ENCODE measurements around the gene ADAMTS9.

DNA sequence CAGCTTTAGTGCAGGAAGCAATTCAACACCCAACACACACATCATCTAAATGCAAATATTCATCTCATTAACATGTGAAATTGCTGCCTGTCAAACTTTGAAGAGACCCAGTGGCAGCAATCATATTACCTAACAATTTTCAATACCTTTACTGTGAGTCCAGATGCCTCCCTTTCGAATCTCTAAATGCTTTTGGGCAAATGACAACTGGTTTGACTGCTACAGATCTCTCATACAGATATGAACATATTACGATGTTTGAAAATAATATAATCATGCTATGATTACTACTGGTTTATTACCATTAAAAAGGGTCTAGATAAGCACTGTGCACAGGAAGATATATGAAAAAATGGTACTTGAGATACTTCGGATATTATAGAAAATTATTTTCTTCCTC, 137.9 kb downstream of the ADAMTS9 start:
- TF ChIP-seq, protein P1, sequence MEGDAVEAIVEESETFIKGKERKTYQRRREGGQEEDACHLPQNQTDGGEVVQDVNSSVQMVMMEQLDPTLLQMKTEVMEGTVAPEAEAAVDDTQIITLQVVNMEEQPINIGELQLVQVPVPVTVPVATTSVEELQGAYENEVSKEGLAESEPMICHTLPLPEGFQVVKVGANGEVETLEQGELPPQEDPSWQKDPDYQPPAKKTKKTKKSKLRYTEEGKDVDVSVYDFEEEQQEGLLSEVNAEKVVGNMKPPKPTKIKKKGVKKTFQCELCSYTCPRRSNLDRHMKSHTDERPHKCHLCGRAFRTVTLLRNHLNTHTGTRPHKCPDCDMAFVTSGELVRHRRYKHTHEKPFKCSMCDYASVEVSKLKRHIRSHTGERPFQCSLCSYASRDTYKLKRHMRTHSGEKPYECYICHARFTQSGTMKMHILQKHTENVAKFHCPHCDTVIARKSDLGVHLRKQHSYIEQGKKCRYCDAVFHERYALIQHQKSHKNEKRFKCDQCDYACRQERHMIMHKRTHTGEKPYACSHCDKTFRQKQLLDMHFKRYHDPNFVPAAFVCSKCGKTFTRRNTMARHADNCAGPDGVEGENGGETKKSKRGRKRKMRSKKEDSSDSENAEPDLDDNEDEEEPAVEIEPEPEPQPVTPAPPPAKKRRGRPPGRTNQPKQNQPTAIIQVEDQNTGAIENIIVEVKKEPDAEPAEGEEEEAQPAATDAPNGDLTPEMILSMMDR (conservative IDR thresholded peaks at IDR 0.05; ENCODE audit: low read length): no peak
- no peak for TF ChIP-seq EZH2phosphoT487 (IDR thresholded peaks at IDR 0.05; ENCODE audit: borderline replicate concordance)

Measured in Loucy (cell line).